H1 (cell line): Measurements from ENCODE around the gene LRRC49. TPM values are rescaled to one million over a fixed set of nuclear protein-coding genes. Genes with fewer than 3 reads are reported as not detected.

Experiments
- CTCF ChIA-PET: fragments of 300-600 bp; sonication (Branson Sonifier 250); formaldehyde crosslinking; loops from one replicate; lab custom pipeline; 2021; ENCODE audit not compliant: partially characterized antibody; lab: Charles Lee
- POLR2A ChIA-PET: fragments of 300-600 bp; sonication (Branson Sonifier 250); formaldehyde crosslinking; loops from one replicate; lab custom pipeline; 2021; ENCODE audit warnings: inconsistent platforms; ENCODE audit not compliant: partially characterized antibody; lab: Charles Lee
- DNase-seq, 2 experiments: peaks; one replicate each; pipeline versions ENCODE4 v3.0.0 to v3.0.0-alpha.2; 2010 to 2022; ENCODE audit warnings: low spot score in 2 of 2, low read depth in 1 of 2, mixed read lengths in 1 of 2
- FAIRE-seq: peaks from 2 replicates; lab custom pipeline; 2011; peaks lifted over from hg19 to GRCh38; lab: Jason Lieb, UNC
- H2AFZ ChIP-seq: 2 replicates; pipeline ENCODE4 v1.8.1; 2012; ENCODE audit warnings: low read length, inconsistent platforms
- H2AK5ac ChIP-seq: 2 replicates; pipeline ENCODE4 v1.6.1; 2013; ENCODE audit warnings: low read depth, low read length
- H2BK120ac ChIP-seq: replicated peaks from 2 replicates; pipeline ENCODE3; 2013; ENCODE audit warnings: low read depth, low read length, inconsistent platforms
- H2BK12ac ChIP-seq: 2 replicates; pipeline ENCODE4 v1.6.1; 2013; ENCODE audit warnings: low read depth, low read length
- H2BK15ac ChIP-seq: 2 replicates; pipeline ENCODE4 v1.6.1; 2013; ENCODE audit warnings: low read length
- H2BK20ac ChIP-seq: 2 replicates; pipeline ENCODE4 v1.6.1; 2013; ENCODE audit warnings: low read length
- H2BK5ac ChIP-seq: 2 replicates; pipeline ENCODE4 v1.6.1; 2013; ENCODE audit warnings: low read depth, low read length
- H3K14ac ChIP-seq: 2 replicates; pipeline ENCODE4 v1.6.1; 2013; ENCODE audit warnings: inconsistent platforms; ENCODE audit not compliant: insufficient read length
- H3K18ac ChIP-seq: 2 replicates; pipeline ENCODE4 v1.6.1; 2013; ENCODE audit warnings: low read length; ENCODE audit errors: extremely low read depth
- H3K23ac ChIP-seq: 2 replicates; pipeline ENCODE4 v1.6.1; 2013; ENCODE audit warnings: inconsistent platforms; ENCODE audit not compliant: insufficient read length
- H3K23me2 ChIP-seq: 2 replicates; pipeline ENCODE4 v1.6.1; 2013; ENCODE audit warnings: low read depth, low read length
- H3K27ac ChIP-seq: 2 replicates; pipeline ENCODE4 v1.6.1; 2011; ENCODE audit warnings: low read depth, low read length, inconsistent platforms
- H3K27me3 ChIP-seq, 4 experiments: replicated peaks in 1 of 4; 1 replicate in 1 of 4; 2 replicates in 3 of 4; pipeline versions ENCODE4 v1.6.1 to v1.8.1; 2011 to 2013; ENCODE audit warnings: low read length in 3 of 4, mild to moderate bottlenecking in 3 of 4, inconsistent platforms in 2 of 4, mixed read lengths in 2 of 4, moderate library complexity in 1 of 4; ENCODE audit not compliant: control insufficient read depth in 3 of 4, insufficient read depth in 3 of 4; ENCODE audit errors: extremely low read depth in 1 of 4
- H3K36me3 ChIP-seq, 4 experiments: 2 replicates each; pipeline versions ENCODE4 v1.6.1 to v1.8.1; 2011 to 2013; ENCODE audit warnings: mild to moderate bottlenecking in 4 of 4, low read length in 3 of 4, moderate library complexity in 2 of 4, control low read depth in 1 of 4, inconsistent platforms in 1 of 4; ENCODE audit not compliant: insufficient read depth in 4 of 4, control insufficient read depth in 2 of 4
- H3K4ac ChIP-seq: replicated peaks from 2 replicates; pipeline ENCODE3; 2013; ENCODE audit warnings: low read length, low read depth, mixed read lengths, inconsistent platforms; ENCODE audit not compliant: insufficient read length
- H3K4me1 ChIP-seq, 4 experiments: replicated peaks in 1 of 4; 1 replicate in 1 of 4; 2 replicates in 3 of 4; pipeline versions ENCODE4 v1.6.1 to v1.8.1; 2011 to 2013; ENCODE audit warnings: low read length in 3 of 4, inconsistent platforms in 2 of 4, mixed read lengths in 1 of 4; ENCODE audit not compliant: insufficient read depth in 4 of 4, control insufficient read depth in 3 of 4
- H3K4me2 ChIP-seq, 2 experiments: 2 replicates each; pipeline versions ENCODE4 v1.6.1 to v1.8.1; 2011 to 2013; ENCODE audit warnings: low read depth in 2 of 2, low read length in 2 of 2, control low read depth in 1 of 2, inconsistent platforms in 1 of 2, mild to moderate bottlenecking in 1 of 2; ENCODE audit not compliant: insufficient read depth in 1 of 2
- H3K4me3 ChIP-seq, 4 experiments: fragments of 200-600, 300-600 bp in 1 of 4; sonication (generic), shearing (Covaris generic), sonication (Bioruptor Twin) in 1 of 4; 2 replicates each; pipeline versions ENCODE4 v1.5.1 to v1.8.1; 2011 to 2016; ENCODE audit warnings: low read length in 4 of 4, low read depth in 3 of 4, control low read depth in 2 of 4, inconsistent platforms in 2 of 4, mild to moderate bottlenecking in 2 of 4, mixed read lengths in 1 of 4, moderate library complexity in 1 of 4; ENCODE audit not compliant: insufficient read depth in 2 of 4; ENCODE audit errors: extremely low read depth in 1 of 4
- H3K56ac ChIP-seq: replicated peaks from 2 replicates; pipeline ENCODE3; 2013; ENCODE audit warnings: low read depth, mild to moderate bottlenecking, mixed read lengths, low read length, inconsistent platforms; ENCODE audit not compliant: insufficient read length
- H3K79me1 ChIP-seq: 2 replicates; pipeline ENCODE4 v1.6.1; 2013; ENCODE audit warnings: low read depth, low read length, control low read depth
- H3K79me2 ChIP-seq, 2 experiments: 2 replicates each; pipeline versions ENCODE4 v1.6.1 to v1.8.1; 2012 to 2013; ENCODE audit warnings: low read length in 2 of 2, mild to moderate bottlenecking in 2 of 2, inconsistent platforms in 1 of 2; ENCODE audit not compliant: insufficient read depth in 2 of 2, control insufficient read depth in 1 of 2
- H3K9ac ChIP-seq, 4 experiments: replicated peaks in 1 of 4; 1 replicate in 1 of 4; 2 replicates in 3 of 4; pipeline versions ENCODE4 v1.6.1 to v1.8.1; 2011 to 2013; ENCODE audit warnings: low read depth in 3 of 4, low read length in 3 of 4, control low read depth in 2 of 4, mild to moderate bottlenecking in 2 of 4, moderate library complexity in 2 of 4, inconsistent platforms in 1 of 4; ENCODE audit errors: extremely low read depth in 1 of 4
- H3K9me3 ChIP-seq, 2 experiments: 2 replicates each; pipeline versions ENCODE4 v1.6.1 to v1.8.1; 2012 to 2013; ENCODE audit warnings: mild to moderate bottlenecking in 2 of 2, moderate library complexity in 2 of 2, control low read depth in 1 of 2, inconsistent platforms in 1 of 2, low read depth in 1 of 2, low read length in 1 of 2, mixed read lengths in 1 of 2; ENCODE audit not compliant: insufficient read depth in 2 of 2
- H4K20me1 ChIP-seq, 2 experiments: replicated peaks in 1 of 2; 2 replicates each; pipeline versions ENCODE3 to v1.8.1; 2011 to 2013; ENCODE audit warnings: inconsistent platforms in 2 of 2, low read length in 2 of 2, mild to moderate bottlenecking in 1 of 2; ENCODE audit not compliant: insufficient read depth in 2 of 2, control insufficient read depth in 1 of 2
- H4K5ac ChIP-seq: 2 replicates; pipeline ENCODE4 v1.6.1; 2013; ENCODE audit warnings: low read length, low read depth, mixed read lengths, inconsistent platforms; ENCODE audit not compliant: insufficient read length
- H4K8ac ChIP-seq: 2 replicates; pipeline ENCODE4 v1.8.0; 2013; ENCODE audit warnings: mild to moderate bottlenecking, moderate library complexity, low read length, inconsistent platforms; ENCODE audit not compliant: insufficient read depth; ENCODE audit errors: extremely low read depth
- H4K91ac ChIP-seq: replicated peaks from 2 replicates; pipeline ENCODE3; 2013; ENCODE audit warnings: low read length, mixed read lengths, inconsistent platforms; ENCODE audit not compliant: insufficient read length
- RAD21 ChIP-seq, 2 experiments: IDR thresholded peaks in 1 of 2; conservative IDR thresholded peaks in 1 of 2; 2 replicates each; pipeline ENCODE4 v1.6.1; 2011; ENCODE audit warnings: low read depth in 2 of 2, low read length in 2 of 2, improper control_type of control experiment in 1 of 2, inconsistent platforms in 1 of 2, mild to moderate bottlenecking in 1 of 2, moderate library complexity in 1 of 2
- TAF7 ChIP-seq: optimal IDR thresholded peaks from 2 replicates; pipeline ENCODE3; 2011; ENCODE audit warnings: low read depth, mild to moderate bottlenecking, inconsistent platforms, low read length, moderate library complexity, borderline replicate concordance
- TEAD4 ChIP-seq: IDR thresholded peaks from 2 replicates; pipeline ENCODE4 v1.6.1; 2012; ENCODE audit warnings: low read depth, low read length, inconsistent platforms, mixed read lengths
- WGBS, 2 experiments: shearing (Covaris generic) in 1 of 2; methylation state at CpG; one replicate each; pipeline versions ENCODE4 v1.1.6 to v1.1.7; 2013 to 2015; ENCODE audit warnings: low lambda C conversion rate in 2 of 2, mixed read lengths in 2 of 2, inconsistent platforms in 1 of 2, low coverage in 1 of 2, missing lambda C conversion rate in 1 of 2; ENCODE audit not compliant: insufficient replicate concordance in 2 of 2, insufficient coverage in 1 of 2, insufficient read length in 1 of 2; ENCODE audit errors: extremely low coverage in 1 of 2, missing lambda C conversion rate in 1 of 2; 5-methylcytosine and 5-hydroxymethylcytosine counted together
- polyA plus RNA-seq, 7 experiments: library from polyadenylated mRNA; depleted of rRNA in 3 of 7; stranded (reverse) in 5 of 7; unstranded in 2 of 7; fragments of >200 nt in 5 of 7; fragments of 200-250 nt in 2 of 7; gene quantifications; 1 replicate in 5 of 7; 2 replicates in 1 of 7; 4 replicates in 1 of 7; pipeline versions ENCODE4 v1.2.1 to v1.2.3, GENCODE V29; 2011 to 2013; ENCODE audit warnings: missing spikeins in 2 of 7, mixed read lengths in 2 of 7
- total RNA-seq: library from RNA; stranded (reverse); fragmentation: NEBNext Ultra II Directional; extraction: Animal tissue kit (Norgen Biotek cat#: 25700); gene quantifications from 2 replicates; pipeline ENCODE4 v1.2.1, GENCODE V29; 2021
- TF ChIP-seq, protein P1 (sequence below), 3 experiments: IDR thresholded peaks; 1 replicate in 2 of 3; 2 replicates in 1 of 3; pipeline versions ENCODE4 v1.5.1 to v1.6.1; 2011; ENCODE audit warnings: low read length in 3 of 3, mild to moderate bottlenecking in 3 of 3, inconsistent platforms in 2 of 3, low read depth in 1 of 3, moderate library complexity in 1 of 3; ENCODE audit not compliant: insufficient read depth in 1 of 3; ENCODE audit errors: control extremely low read depth in 1 of 3

Gene LRRC49
- total and polyA plus RNA-seq, 2 of the 8 experiments (the other 6 are each of a cell fraction or from before 2014, with no cell fraction given): 5.0 to 10.4 TPM

DNA sequence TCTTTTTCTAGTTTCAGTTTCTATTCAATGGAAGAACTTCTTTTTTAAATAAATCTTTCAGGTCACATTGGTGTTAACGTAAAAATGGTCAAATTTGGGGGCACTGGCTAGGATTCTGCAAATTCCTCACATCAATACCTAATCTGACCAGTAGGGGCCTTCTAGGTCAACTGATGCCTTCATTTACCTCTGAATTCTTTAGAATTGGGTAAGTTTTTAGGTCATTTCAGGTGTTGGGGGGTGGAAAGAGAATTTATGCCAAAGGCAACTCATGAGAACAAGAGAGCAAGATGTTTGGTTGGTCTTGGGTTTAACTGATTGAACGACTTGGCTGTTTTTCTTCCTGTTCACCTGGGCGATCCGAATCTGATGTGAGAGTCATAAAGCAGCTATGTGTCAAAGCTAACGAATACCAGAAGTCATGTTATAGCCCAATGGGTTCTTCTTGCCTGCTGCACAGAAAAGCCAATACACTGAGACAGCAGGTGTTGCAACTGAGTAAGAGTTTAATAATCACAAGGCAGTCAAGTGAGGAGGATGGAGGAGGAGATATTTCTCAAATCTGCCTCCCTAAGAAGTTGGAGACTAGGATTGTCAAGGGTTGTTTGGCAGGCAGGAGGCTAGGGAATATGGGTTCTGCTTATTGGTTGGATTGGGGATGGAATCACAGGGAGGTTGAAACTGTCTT is 15.3 kb downstream of the LRRC49 start:
- H3K9ac ChIP-seq: no peak overlapping the region
- 92% methylated on average over 5 of the region's 5 CpGs; no CpG with 5 or more reads in 1 of the 2 experiments for WGBS, 2 experiments
- no peak overlapping the region for H3K27ac ChIP-seq
- no peak overlapping the region for H2BK5ac ChIP-seq
- ChIA-PET CTCF (interaction anchor here (0.7 to 4.1 kb wide), 11 partner anchors 7 to 579 kb away, joined by 3 to 45 read pairs (median 5); no protein-coding TSS in a partner anchor), POLR2A (no interaction called here)
- no peak overlapping the region for H2BK120ac ChIP-seq
- H3K14ac ChIP-seq: no peak overlapping the region
- H3K79me1 ChIP-seq: no peaks in the 10 kb centered on the region
- TF ChIP-seq TEAD4: peak; percentile 40; the same call in 1 of the 2 replicates
- peak; percentile 40 to 46 for TF ChIP-seq RAD21 (IDR thresholded peaks at IDR 0.05 in 1 of 2, conservative IDR thresholded peaks at IDR 0.05 in 1 of 2; ENCODE audit: low read depth in 2 of 2, low read length in 2 of 2)
- no peak for TF ChIP-seq TAF7
- TF ChIP-seq, protein P1, sequence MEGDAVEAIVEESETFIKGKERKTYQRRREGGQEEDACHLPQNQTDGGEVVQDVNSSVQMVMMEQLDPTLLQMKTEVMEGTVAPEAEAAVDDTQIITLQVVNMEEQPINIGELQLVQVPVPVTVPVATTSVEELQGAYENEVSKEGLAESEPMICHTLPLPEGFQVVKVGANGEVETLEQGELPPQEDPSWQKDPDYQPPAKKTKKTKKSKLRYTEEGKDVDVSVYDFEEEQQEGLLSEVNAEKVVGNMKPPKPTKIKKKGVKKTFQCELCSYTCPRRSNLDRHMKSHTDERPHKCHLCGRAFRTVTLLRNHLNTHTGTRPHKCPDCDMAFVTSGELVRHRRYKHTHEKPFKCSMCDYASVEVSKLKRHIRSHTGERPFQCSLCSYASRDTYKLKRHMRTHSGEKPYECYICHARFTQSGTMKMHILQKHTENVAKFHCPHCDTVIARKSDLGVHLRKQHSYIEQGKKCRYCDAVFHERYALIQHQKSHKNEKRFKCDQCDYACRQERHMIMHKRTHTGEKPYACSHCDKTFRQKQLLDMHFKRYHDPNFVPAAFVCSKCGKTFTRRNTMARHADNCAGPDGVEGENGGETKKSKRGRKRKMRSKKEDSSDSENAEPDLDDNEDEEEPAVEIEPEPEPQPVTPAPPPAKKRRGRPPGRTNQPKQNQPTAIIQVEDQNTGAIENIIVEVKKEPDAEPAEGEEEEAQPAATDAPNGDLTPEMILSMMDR (IDR thresholded peaks at IDR 0.05; ENCODE audit: control extremely low read depth in 1 of 3, insufficient read depth in 1 of 3, low read depth in 1 of 3, low read length in 3 of 3): peak in 2 of 3 experiments; percentile 32 to 60; a peak in 2 of 4 replicates
- H3K9me3 ChIP-seq: no peaks in the 10 kb centered on the region
- H2AFZ ChIP-seq: no peak overlapping the region
- FAIRE-seq (peak; percentile 13), DNase-seq (no peak)
- H2BK12ac ChIP-seq: no peak overlapping the region
- H4K91ac ChIP-seq: no peak overlapping the region
- H3K23me2 ChIP-seq: no peaks in the 10 kb centered on the region
- H3K4ac ChIP-seq: no peak overlapping the region
- no peaks in the 10 kb centered on the region for H3K36me3 ChIP-seq
- no peaks in the 10 kb centered on the region for H3K27me3 ChIP-seq
- no peak overlapping the region for H3K23ac ChIP-seq
- no peak overlapping the region for H4K5ac ChIP-seq
- no peak overlapping the region for H3K56ac ChIP-seq
- H2BK20ac ChIP-seq: no peak overlapping the region
- no peak overlapping the region for H3K4me2 ChIP-seq
- no peaks in the 10 kb centered on the region for H4K20me1 ChIP-seq
- peaks cover 0 to 8% (median 0%) of the 10 kb centered on the region in 4 experiments; a peak in 1 of 7 replicates for H3K4me1 ChIP-seq
- no peak overlapping the region for H3K4me3 ChIP-seq
- H3K79me2 ChIP-seq: no peaks in the 10 kb centered on the region
- H4K8ac ChIP-seq: no peak overlapping the region
- no peak overlapping the region for H2AK5ac ChIP-seq
- H3K18ac ChIP-seq: no peak overlapping the region
- H2BK15ac ChIP-seq: no peak overlapping the region
